GM12892 (cell line): ENCODE data around the gene HOMEZ. TPM values are rescaled to one million over a fixed set of nuclear protein-coding genes. Genes with fewer than 3 reads are reported as not detected.
A peak's percentile ranks its signal among the peaks of the same experiment; 100 is the strongest.
"Not testable (repeated sequence)": the region's sequence is repeated elsewhere in the genome, so short reads cannot be mapped to it uniquely, and the experiment has no call there.

ENCODE experiments used
- DNase-seq: peaks from one replicate; pipeline ENCODE4 v3.0.0; 2011; ENCODE audit not compliant: insufficient read length
- FAIRE-seq: peaks from 2 replicates; lab custom pipeline; 2011; peaks lifted over from hg19 to GRCh38; lab: Jason Lieb, UNC
- POLR2A ChIP-seq: IDR thresholded peaks from 2 replicates; pipeline ENCODE4 v1.6.1; 2011; ENCODE audit warnings: low read depth, low read length, control low read depth
- POLR2AphosphoS5 ChIP-seq: IDR thresholded peaks from 2 replicates; pipeline ENCODE4 v1.6.1; 2011; ENCODE audit warnings: low read depth, low read length, control low read depth
- TAF1 ChIP-seq: IDR thresholded peaks from 2 replicates; pipeline ENCODE4 v1.6.1; 2011; ENCODE audit warnings: low read depth, mild to moderate bottlenecking, control low read depth, low read length, borderline replicate concordance
- polyA plus RNA-seq: library from polyadenylated mRNA; unstranded; fragments of >200 nt; gene quantifications from one replicate; pipeline ENCODE4 v1.2.1, GENCODE V29; 2012; ENCODE audit warnings: missing spikeins, inconsistent platforms; ENCODE audit not compliant: missing spikeins

HOMEZ gene, protein sequence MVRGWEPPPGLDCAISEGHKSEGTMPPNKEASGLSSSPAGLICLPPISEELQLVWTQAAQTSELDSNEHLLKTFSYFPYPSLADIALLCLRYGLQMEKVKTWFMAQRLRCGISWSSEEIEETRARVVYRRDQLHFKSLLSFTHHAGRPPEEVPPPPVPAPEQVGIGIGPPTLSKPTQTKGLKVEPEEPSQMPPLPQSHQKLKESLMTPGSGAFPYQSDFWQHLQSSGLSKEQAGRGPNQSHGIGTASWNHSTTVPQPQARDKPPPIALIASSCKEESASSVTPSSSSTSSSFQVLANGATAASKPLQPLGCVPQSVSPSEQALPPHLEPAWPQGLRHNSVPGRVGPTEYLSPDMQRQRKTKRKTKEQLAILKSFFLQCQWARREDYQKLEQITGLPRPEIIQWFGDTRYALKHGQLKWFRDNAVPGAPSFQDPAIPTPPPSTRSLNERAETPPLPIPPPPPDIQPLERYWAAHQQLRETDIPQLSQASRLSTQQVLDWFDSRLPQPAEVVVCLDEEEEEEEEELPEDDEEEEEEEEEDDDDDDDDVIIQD
- 8.5 TPM for polyA plus RNA-seq

DNA sequence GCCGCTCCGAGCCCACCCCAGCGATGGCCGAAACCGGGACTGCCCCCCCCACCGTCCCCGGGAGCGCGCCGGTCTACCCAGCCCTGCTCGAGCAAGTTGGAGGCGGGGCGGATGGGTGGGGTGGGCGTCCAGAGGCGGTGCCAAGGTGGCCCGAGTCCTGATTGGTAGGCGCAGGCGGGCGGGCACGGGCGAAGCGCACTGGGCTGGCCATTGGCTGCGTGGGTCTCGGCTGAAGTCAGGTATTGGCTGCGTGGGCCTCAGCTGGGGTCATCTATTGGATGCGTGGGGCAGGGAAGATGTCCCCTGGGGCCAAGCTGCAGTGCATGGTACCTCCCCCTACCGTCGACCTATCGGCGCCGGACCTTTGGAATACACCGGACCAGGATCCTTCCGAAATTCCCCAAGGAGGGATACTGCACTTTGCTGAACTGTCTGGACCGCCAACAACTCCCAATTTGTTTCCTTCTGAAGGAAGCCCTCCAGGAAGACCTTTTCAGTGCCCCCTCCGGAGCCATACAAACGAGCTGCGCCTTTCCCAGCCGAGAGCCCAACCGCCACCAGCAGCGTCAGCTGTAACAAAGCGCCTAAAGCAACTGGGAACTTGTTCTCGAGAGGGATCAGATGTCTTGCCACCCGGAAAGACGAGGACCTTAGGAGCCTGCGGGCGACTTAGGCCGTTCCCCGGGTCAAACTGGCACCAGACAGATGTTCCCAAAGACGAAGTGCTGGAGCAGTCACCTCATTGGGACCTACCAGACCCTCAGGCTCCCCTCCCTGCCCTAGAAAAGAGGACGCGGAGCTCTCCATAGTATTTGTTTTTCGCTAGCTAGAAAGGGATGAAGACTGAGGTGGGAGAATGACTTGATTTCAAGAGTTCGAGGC is at the start of gene HOMEZ:
Gene HOMEZ, minus strand, starts transcription at position 113 of the 882 bp plus-strand sequence. CDS start 180 bp downstream, outside the sequence.
- DNase-seq = peak; percentile 94
- TF ChIP-seq TAF1 (peak; percentile 28; the same call in 1 of the 2 replicates), POLR2A (peak; percentile 61), POLR2AphosphoS5 (0 out of 2 replicates have a peak, but pooled peaks have one; percentile 10)
- peak; percentile 99 for FAIRE-seq

DNA sequence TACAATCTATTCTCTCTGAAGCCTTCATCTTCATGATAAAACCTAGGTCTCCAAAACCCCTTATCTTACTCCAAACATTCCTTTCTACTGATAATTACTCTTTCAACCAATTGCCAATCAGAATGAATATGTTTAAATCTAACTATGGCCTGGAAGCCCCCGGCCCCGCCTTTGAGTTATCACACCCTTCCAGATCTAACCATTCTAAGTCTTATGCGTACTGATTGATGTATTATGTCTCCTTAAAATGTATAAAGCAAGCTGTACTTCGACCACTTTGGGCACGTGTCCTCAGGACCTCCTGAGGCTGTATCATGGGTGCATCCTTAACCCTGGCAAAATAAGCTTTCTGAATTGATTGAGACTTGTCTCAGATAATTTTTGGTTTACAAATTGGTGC is 49.7 kb upstream of the HOMEZ start:
- no peak for TF ChIP-seq POLR2AphosphoS5
- no peak for TF ChIP-seq POLR2A
- TF ChIP-seq TAF1 = no peak
- DNase-seq (no peak), FAIRE-seq (no peak)

DNA sequence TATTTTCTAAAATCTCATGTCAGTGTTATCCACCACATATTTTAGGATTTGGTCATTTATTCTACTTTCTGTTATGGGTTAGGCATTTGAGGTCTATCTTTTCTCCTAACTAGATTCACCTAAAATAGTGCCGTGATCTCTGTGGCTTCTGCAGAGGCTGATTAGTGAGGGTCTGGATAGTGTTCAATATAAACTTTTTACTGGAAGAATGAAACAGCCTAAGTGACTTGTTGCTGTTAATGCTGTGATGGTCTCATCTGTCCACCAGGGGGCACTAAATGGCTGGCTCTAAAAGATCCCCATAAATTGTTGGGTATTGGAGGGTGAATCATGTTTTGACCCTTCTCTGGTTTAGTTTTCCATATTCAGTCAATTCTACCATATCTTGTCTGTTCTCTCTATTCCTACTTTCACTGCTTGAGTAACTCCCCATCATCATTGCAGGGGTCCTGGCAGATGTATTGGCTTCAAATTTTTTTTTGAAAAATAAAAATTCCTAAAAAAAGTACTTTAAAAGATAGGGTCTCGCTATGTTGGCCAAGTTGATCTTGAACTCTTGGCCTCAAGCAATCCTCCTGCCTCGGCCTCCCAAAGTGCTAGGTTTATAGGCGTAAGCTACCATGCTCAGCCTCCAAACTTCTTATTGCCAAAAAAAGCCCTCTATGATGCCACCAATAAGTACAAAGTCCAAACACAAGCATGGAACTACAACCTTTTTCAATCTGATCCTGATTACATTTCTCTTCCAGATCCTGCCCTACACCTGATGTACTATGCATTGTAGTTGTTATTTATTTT is 42.2 kb upstream of the HOMEZ start:
- no peak for TF ChIP-seq POLR2AphosphoS5
- no peak; the same call in 1 of the 2 replicates for TF ChIP-seq POLR2A
- no peak for TF ChIP-seq TAF1
- peak; percentile 38 for FAIRE-seq

DNA sequence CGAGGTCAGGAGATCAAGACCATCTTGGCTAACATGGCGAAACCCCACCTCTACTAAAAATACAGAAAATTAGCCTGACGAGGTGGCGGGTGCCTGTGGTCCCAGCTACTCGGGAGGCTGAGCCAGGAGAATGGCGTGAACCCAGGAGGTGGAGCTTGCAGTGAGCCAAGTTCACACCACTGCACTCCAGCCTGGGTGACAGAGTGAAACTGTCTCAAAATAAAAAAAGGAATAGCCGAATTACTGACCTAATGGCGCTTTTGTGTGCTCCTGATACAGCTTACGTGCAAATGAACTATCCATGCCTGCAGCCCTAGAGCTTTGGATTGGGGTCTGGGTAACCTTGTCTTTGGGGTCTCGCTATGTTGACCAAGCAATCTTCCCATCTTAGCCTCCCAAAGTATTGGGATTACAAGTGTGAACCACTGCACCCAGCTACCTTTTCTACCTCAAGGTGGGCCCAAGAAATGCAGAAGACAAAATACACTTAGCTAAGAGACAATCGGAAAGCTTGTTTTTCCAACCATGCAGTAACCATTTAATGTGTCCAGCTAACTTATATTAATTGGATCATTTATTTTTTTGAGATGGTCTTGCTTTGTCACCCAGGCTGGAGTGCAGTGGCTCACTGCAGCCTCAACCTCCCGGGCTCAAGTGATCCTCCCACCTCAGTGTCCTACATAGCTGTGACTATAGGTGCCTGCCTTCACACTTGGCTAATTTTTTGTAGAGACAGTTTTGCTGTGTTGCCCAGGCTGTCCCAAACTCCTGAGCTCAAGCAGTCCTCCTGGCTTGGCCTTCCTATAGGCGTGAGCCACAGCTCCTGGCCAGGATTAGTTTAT is 40.8 kb upstream of the HOMEZ start:
- DNase-seq (no peak), FAIRE-seq (no peak)
- TF ChIP-seq TAF1 = no peak
- peak; percentile 74 for TF ChIP-seq POLR2AphosphoS5
- peak; percentile 52 for TF ChIP-seq POLR2A

More for the DNA sequence above, 42.2 kb upstream of the HOMEZ start:
- no peak for DNase-seq

DNA sequence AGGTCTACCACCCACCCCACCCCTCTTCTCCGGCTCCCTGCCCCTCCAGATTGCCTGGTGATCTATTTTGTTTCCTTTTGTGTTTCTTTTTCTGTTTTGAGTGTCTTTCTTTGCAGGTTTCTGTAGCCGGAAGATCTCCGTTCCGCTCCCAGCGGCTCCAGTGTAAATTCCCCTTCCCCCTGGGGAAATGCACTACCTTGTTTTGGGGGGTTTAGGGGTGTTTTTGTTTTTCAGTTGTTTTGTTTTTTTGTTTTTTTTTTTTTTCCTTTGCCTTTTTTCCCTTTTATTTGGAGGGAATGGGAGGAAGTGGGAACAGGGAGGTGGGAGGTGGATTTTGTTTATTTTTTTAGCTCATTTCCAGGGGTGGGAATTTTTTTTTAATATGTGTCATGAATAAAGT is 39.8 kb upstream of the HOMEZ start:
- not testable (repeated sequence) for DNase-seq, FAIRE-seq

DNA sequence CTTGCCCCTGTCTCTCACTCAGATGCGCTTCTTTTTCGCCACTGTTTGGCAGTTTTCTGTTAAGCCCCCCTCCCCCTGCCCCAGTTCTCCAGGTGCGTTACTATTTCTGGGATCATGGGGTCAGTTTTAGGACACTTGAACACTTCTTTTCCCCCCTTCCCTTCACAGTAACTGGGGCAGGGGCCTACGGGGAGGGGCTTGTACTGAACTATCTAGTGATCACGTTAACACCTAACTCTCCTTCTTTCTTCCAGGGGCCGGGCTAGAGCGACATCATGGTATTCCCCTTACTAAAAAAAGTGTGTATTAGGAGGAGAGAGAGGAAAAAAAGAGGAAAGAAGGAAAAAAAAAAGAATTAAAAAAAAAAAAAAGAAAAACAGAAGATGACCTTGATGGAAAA is 39.1 kb upstream of the HOMEZ start:
- TF ChIP-seq POLR2A (no peak), TAF1 (no peak), POLR2AphosphoS5 (no peak)
- FAIRE-seq (no peak), DNase-seq (no peak)

DNA sequence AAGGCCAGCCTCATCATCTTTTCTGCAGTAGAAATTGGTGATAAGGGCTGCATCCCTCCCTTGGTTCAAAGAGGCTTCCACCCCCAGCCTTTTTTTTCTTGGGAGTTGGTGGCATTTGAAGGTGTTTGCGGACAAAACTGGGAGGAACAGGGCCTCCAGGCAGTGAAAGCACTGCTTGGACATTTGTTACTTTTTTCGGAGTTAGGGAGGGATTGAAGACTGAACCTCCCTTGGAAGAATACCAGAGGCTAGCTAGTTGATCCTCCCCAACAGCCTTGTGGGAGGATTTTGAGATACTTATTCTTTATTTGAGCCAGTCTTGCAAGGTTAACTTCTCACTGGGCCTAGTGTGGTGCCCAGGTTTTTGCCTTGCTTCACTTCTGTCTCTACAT is 38.5 kb upstream of the HOMEZ start:
- no peak for DNase-seq
- FAIRE-seq = no peak
- TF ChIP-seq TAF1 = no peak
- no peak for TF ChIP-seq POLR2AphosphoS5
- no peak for TF ChIP-seq POLR2A

DNA sequence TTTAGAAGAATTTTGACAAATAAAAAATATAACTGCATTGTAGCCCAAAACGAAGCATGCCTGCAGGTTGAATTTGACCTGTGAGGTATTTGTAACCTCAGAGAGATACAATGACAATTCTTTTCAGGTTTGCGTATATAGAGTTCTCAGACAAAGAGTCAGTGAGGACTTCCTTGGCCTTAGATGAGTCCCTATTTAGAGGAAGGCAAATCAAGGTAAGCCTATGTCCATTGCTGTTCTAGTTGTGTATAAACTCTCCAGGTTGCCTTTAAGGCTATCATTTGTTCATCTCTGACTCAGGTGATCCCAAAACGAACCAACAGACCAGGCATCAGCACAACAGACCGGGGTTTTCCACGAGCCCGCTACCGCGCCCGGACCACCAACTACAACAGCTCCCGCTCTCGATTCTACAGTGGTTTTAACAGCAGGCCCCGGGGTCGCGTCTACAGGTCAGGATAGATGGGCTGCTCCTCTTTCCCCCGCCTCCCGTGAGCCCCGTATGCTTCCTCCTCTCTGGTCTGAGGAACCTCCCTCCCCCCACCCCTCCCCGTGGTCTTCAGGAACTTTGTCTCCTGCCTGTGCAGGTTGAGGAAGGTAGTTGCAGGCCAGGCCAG is 38.0 kb upstream of the HOMEZ start:
- TF ChIP-seq POLR2AphosphoS5 = no peak
- TF ChIP-seq POLR2A = no peak
- no peak for TF ChIP-seq TAF1
- no peak for FAIRE-seq
- DNase-seq = no peak

DNA sequence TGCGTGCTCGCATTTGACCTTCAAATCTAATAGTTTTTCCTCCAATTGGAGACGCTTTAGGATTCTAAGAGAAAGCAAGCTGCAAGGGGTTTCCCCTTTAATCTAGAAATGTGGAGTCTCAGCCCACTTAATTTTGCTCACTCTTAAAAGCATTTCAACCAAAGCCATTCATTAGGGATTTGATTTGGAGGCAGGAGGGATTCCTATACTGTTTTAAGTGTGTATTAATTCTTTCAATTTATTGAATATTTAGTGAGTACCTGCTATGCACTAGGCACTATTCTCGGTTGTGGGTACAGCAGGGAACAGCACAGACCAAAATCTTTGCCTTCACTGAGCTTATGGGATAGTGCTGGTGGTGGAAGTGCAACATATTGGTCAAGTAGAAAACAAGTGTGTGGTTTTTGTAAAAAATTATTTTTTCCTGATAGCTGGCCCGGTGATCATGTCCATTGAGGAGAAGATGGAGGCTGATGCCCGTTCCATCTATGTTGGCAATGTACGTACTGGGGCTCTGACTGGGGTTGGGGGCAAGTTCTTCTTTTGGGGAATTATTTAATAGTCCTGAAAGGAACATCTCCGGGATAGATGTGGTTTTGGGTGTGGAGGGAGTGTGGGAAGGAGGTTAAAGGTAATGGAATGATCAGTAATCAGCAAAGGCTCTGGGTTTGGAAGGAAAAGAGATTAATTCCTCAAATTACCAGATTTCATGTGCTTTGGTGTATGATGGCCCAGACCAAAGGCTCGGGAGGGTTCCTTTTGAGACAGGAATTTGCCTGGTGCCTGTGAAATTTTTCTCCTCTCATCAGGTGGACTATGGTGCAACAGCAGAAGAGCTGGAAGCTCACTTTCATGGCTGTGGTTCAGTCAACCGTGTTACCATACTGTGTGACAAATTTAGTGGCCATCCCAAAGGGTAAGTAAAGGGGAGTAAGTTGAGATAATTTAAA is 36.9 kb upstream of the HOMEZ start:
- no peak for FAIRE-seq
- TF ChIP-seq POLR2A = no peak
- TF ChIP-seq POLR2AphosphoS5 = no peak
- no peak for TF ChIP-seq TAF1
- no peak for DNase-seq
